SK-N-SH (cell line): ENCODE measurements around the gene LRRC72. TPM values are rescaled to one million over a fixed set of nuclear protein-coding genes. Genes with fewer than 3 reads are reported as not detected.

Experiments used
- CTCF ChIA-PET: fragments of 300-600, 350-600 bp; formaldehyde crosslinking; extraction: SDS; loops from one replicate; lab custom pipeline; 2021; lab: Yijun Ruan, JAX
- POLR2A ChIA-PET: fragments of 350-600 bp; sonication (Branson Sonifier 250); formaldehyde crosslinking; extraction: SDS; loops from one replicate; lab custom pipeline; 2020; ENCODE audit warnings: antibody characterized with exemption, inconsistent platforms; lab: Yijun Ruan, JAX
- DNase-seq: peaks from one replicate; pipeline ENCODE4 v3.0.0; 2012
- H2AFZ ChIP-seq: fragments of 200-600 bp; sonication (generic); 2 replicates; pipeline ENCODE4 v1.8.1; 2016; ENCODE audit warnings: antibody characterized with exemption, mild to moderate bottlenecking, low read depth
- H3F3A ChIP-seq: fragments of 200-600 bp; sonication (generic); replicated peaks from 2 replicates; pipeline ENCODE3; 2016; ENCODE audit warnings: antibody characterized with exemption, mild to moderate bottlenecking; ENCODE audit not compliant: insufficient read depth
- H3K27ac ChIP-seq, 2 experiments: fragments of 200-500 bp in 1 of 2; fragments of 200-600 bp in 1 of 2; sonication (Bioruptor generic) in 1 of 2; sonication (generic), shearing (Covaris generic) in 1 of 2; 2 replicates each; pipeline versions ENCODE4 v1.5.1 to v1.6.1; 2014 to 2016; ENCODE audit warnings: low read depth in 2 of 2, inconsistent platforms in 1 of 2, low read length in 1 of 2, mild to moderate bottlenecking in 1 of 2, mixed read lengths in 1 of 2
- H3K27me3 ChIP-seq: fragments of 200-600 bp; sonication (generic), shearing (Covaris generic); 2 replicates; pipeline ENCODE4 v1.6.1; 2016; ENCODE audit warnings: mixed run types; ENCODE audit not compliant: insufficient read depth
- H3K36me3 ChIP-seq, 2 experiments: fragments of 200-500 bp in 1 of 2; fragments of 200-600 bp in 1 of 2; sonication (Bioruptor generic) in 1 of 2; sonication (generic) in 1 of 2; replicated peaks in 1 of 2; 2 replicates each; pipeline versions ENCODE3 to v1.5.1; 2014 to 2016; ENCODE audit warnings: low read length in 1 of 2, mild to moderate bottlenecking in 1 of 2; ENCODE audit not compliant: insufficient read depth in 2 of 2, control insufficient read depth in 1 of 2
- H3K4me1 ChIP-seq, 2 experiments: fragments of 200-500 bp in 1 of 2; fragments of 200-600 bp in 1 of 2; sonication (Bioruptor generic) in 1 of 2; sonication (generic), shearing (Covaris generic) in 1 of 2; 2 replicates each; pipeline versions ENCODE4 v1.5.1 to v1.6.1; 2014 to 2016; ENCODE audit warnings: low read depth in 1 of 2, low read length in 1 of 2, mixed run types in 1 of 2; ENCODE audit not compliant: insufficient read depth in 2 of 2, control insufficient read depth in 1 of 2
- H3K4me2 ChIP-seq: fragments of 200-600 bp; sonication (generic), shearing (Covaris generic); 2 replicates; pipeline ENCODE4 v1.6.1; 2017; ENCODE audit warnings: mixed run types
- H3K4me3 ChIP-seq, 2 experiments: fragments of 200-500 bp in 1 of 2; fragments of 200-600 bp in 1 of 2; sonication (Bioruptor generic) in 1 of 2; sonication (generic), shearing (Covaris generic) in 1 of 2; 2 replicates each; pipeline versions ENCODE4 v1.5.1 to v1.8.1; 2014 to 2016; ENCODE audit warnings: low read depth in 2 of 2, inconsistent platforms in 1 of 2, low read length in 1 of 2, mild to moderate bottlenecking in 1 of 2, mixed read lengths in 1 of 2, moderate library complexity in 1 of 2
- H3K79me2 ChIP-seq: fragments of 200-600 bp; sonication (generic); 2 replicates; pipeline ENCODE4 v1.8.1; 2017; ENCODE audit warnings: mild to moderate bottlenecking; ENCODE audit not compliant: insufficient read depth
- H3K9ac ChIP-seq: fragments of 200-600 bp; sonication (generic); 2 replicates; pipeline ENCODE4 v1.6.1; 2017; ENCODE audit warnings: mixed run types
- H3K9me2 ChIP-seq: fragments of 200-600 bp; sonication (generic); 2 replicates; pipeline ENCODE4 v1.6.1; 2017; ENCODE audit warnings: mixed run types
- H3K9me3 ChIP-seq: fragments of 200-600 bp; sonication (generic); 2 replicates; pipeline ENCODE4 v1.6.1; 2017; ENCODE audit warnings: mixed run types, mild to moderate bottlenecking, moderate library complexity
- H4K20me1 ChIP-seq: fragments of 200-600 bp; sonication (generic); 2 replicates; pipeline ENCODE4 v1.6.1; 2017; ENCODE audit warnings: mild to moderate bottlenecking, mixed run types; ENCODE audit not compliant: insufficient read depth
- ELF1 ChIP-seq: IDR thresholded peaks from 2 replicates; pipeline ENCODE4 v1.4.0; 2012
- FOSL2 ChIP-seq: IDR thresholded peaks from 2 replicates; pipeline ENCODE4 v1.4.0; 2012; ENCODE audit warnings: low read depth, mild to moderate bottlenecking, moderate library complexity, borderline replicate concordance
- FOXJ3 ChIP-seq: sonication (generic); formaldehyde crosslinking; IDR thresholded peaks from 2 replicates; pipeline ENCODE4 v1.5.1; 2020; ENCODE audit warnings: mild to moderate bottlenecking, missing genetic modification reagents
- IRF3 ChIP-seq: fragments of 150-350 bp; IDR thresholded peaks from 2 replicates; pipeline ENCODE4 v1.6.1; 2016; ENCODE audit warnings: mild to moderate bottlenecking, low read depth, low read length
- JUND ChIP-seq: IDR thresholded peaks from 2 replicates; pipeline ENCODE4 v1.4.0; 2012
- MAX ChIP-seq: IDR thresholded peaks from 2 replicates; pipeline ENCODE4 v1.4.0; 2012; ENCODE audit warnings: low read depth
- NFIC ChIP-seq: IDR thresholded peaks from 2 replicates; pipeline ENCODE4 v1.4.0; 2012; ENCODE audit warnings: borderline replicate concordance
- NRF1 ChIP-seq: IDR thresholded peaks from 2 replicates; pipeline ENCODE4 v1.6.1; 2012; ENCODE audit warnings: low read depth, mild to moderate bottlenecking, low read length
- POLR2AphosphoS5 ChIP-seq: IDR thresholded peaks from 2 replicates; pipeline ENCODE4 v1.6.1; 2012; ENCODE audit warnings: low read depth, low read length
- RAD21 ChIP-seq: IDR thresholded peaks from 2 replicates; pipeline ENCODE4 v1.6.1; 2012; ENCODE audit warnings: mild to moderate bottlenecking, low read length
- REST ChIP-seq: IDR thresholded peaks from 2 replicates; pipeline ENCODE4 v1.6.1; 2012; ENCODE audit warnings: mild to moderate bottlenecking, low read depth, low read length, moderate library complexity
- RXRA ChIP-seq: IDR thresholded peaks from 2 replicates; pipeline ENCODE4 v1.4.0; 2012; ENCODE audit warnings: low read depth, mild to moderate bottlenecking, borderline replicate concordance
- SIN3A ChIP-seq: IDR thresholded peaks from 2 replicates; pipeline ENCODE4 v1.6.1; 2012; ENCODE audit warnings: low read depth, mild to moderate bottlenecking, low read length, moderate library complexity, borderline replicate concordance
- SMC3 ChIP-seq: IDR thresholded peaks from 2 replicates; pipeline ENCODE4 v1.6.1; 2012; ENCODE audit warnings: low read depth, low read length, improper control_type of control experiment
- WGBS: methylation state at CpG from one replicate; pipeline ENCODE4 v1.1.6; 2017; ENCODE audit warnings: low lambda C conversion rate; 5-methylcytosine and 5-hydroxymethylcytosine counted together
- polyA plus RNA-seq, 3 experiments: library from polyadenylated mRNA; depleted of rRNA; stranded (reverse); fragments of >200 nt; gene quantifications; 2 replicates each; pipeline ENCODE4 v1.2.3, GENCODE V29; 2012

Gene LRRC72
- polyA plus RNA-seq, 1 of the 3 experiments (the other 2 are of a cell fraction) = not detected

- no peak for TF ChIP-seq IRF3
- no peak for TF ChIP-seq NRF1
- no peak for TF ChIP-seq REST
- no peak for TF ChIP-seq JUND
- no peak for TF ChIP-seq FOSL2
- TF ChIP-seq RXRA = no peak
- no peak for TF ChIP-seq MAX
- TF ChIP-seq ELF1 = no peak
- no peak for TF ChIP-seq SMC3
- no peak for TF ChIP-seq POLR2AphosphoS5
- no peak for TF ChIP-seq FOXJ3
- TF ChIP-seq, all 33 proteins: peak for 0
- no peak overlapping the region for H2AFZ ChIP-seq
- no peaks in the 10 kb centered on the region; a peak in 1 of 4 replicates for H3K4me1 ChIP-seq
- peaks cover 25% of the 10 kb centered on the region; the same call in 1 of the 2 replicates for H3K27me3 ChIP-seq
- H3K9me2 ChIP-seq = no peaks in the 10 kb centered on the region
- 6% methylated on average over 3 of the region's 3 CpGs for WGBS
- ChIA-PET CTCF (no interaction called here), POLR2A (no interaction called here)
- no peak for DNase-seq
- H3K36me3 ChIP-seq = no peaks in the 10 kb centered on the region
- H3K27ac ChIP-seq = no peak overlapping the region
- H3K9me3 ChIP-seq = no peaks in the 10 kb centered on the region
- H4K20me1 ChIP-seq = no peaks in the 10 kb centered on the region
- H3K79me2 ChIP-seq = no peaks in the 10 kb centered on the region
- H3K4me2 ChIP-seq = no peak overlapping the region
- H3K9ac ChIP-seq = no peak overlapping the region
- no peaks in the 10 kb centered on the region for H3F3A ChIP-seq
- H3K4me3 ChIP-seq = no peak overlapping the region
Measured at GRCh38 chr7:16492513-16493062, 34.0 kb upstream of the LRRC72 start.

GRCh38 chr7:16493266-16493665 is 33.4 kb upstream of the LRRC72 start:
- Histone ChIP-seq H3K4me1 (no peaks in the 10 kb centered on the region; a peak in 1 of 4 replicates), H3K4me2 (no peak overlapping the region), H3K4me3 (no peak overlapping the region), H2AFZ (no peak overlapping the region), H4K20me1 (no peaks in the 10 kb centered on the region), H3K27me3 (peaks cover 25% of the 10 kb centered on the region; the same call in 1 of the 2 replicates), H3K9me2 (no peaks in the 10 kb centered on the region), H3K27ac (no peak overlapping the region), H3K79me2 (no peaks in the 10 kb centered on the region), H3F3A (no peaks in the 10 kb centered on the region), H3K36me3 (no peaks in the 10 kb centered on the region), H3K9me3 (no peaks in the 10 kb centered on the region), H3K9ac (no peak overlapping the region)
- TF ChIP-seq SIN3A = no peak
- no peak for TF ChIP-seq RAD21
- no peak for TF ChIP-seq RXRA
- TF ChIP-seq POLR2AphosphoS5 = no peak
- TF ChIP-seq NFIC = no peak
- POLR2A ChIA-PET = no interaction called here
- CTCF ChIA-PET = no interaction called here
- no peak for DNase-seq
- 18% methylated on average over 2 of the region's 2 CpGs for WGBS
